SK-N-SH (cell line): ENCODE data around the gene B4GALNT2. TPM values are rescaled to one million over a fixed set of nuclear protein-coding genes. Genes with fewer than 3 reads are reported as not detected.

Experiments
- CTCF ChIA-PET: fragments of 300-600, 350-600 bp; formaldehyde crosslinking; extraction: SDS; loops from one replicate; lab custom pipeline; 2021; lab: Yijun Ruan, JAX
- POLR2A ChIA-PET: fragments of 350-600 bp; sonication (Branson Sonifier 250); formaldehyde crosslinking; extraction: SDS; loops from one replicate; lab custom pipeline; 2020; ENCODE audit warnings: antibody characterized with exemption, inconsistent platforms; lab: Yijun Ruan, JAX
- DNase-seq: peaks from one replicate; pipeline ENCODE4 v3.0.0; 2012
- H2AFZ ChIP-seq: fragments of 200-600 bp; sonication (generic); 2 replicates; pipeline ENCODE4 v1.8.1; 2016; ENCODE audit warnings: antibody characterized with exemption, mild to moderate bottlenecking, low read depth
- H3F3A ChIP-seq: fragments of 200-600 bp; sonication (generic); replicated peaks from 2 replicates; pipeline ENCODE3; 2016; ENCODE audit warnings: antibody characterized with exemption, mild to moderate bottlenecking; ENCODE audit not compliant: insufficient read depth
- H3K27ac ChIP-seq, 2 experiments: fragments of 200-500 bp in 1 of 2; fragments of 200-600 bp in 1 of 2; sonication (Bioruptor generic) in 1 of 2; sonication (generic), shearing (Covaris generic) in 1 of 2; 2 replicates each; pipeline versions ENCODE4 v1.5.1 to v1.6.1; 2014 to 2016; ENCODE audit warnings: low read depth in 2 of 2, inconsistent platforms in 1 of 2, low read length in 1 of 2, mild to moderate bottlenecking in 1 of 2, mixed read lengths in 1 of 2
- H3K27me3 ChIP-seq: fragments of 200-600 bp; sonication (generic), shearing (Covaris generic); 2 replicates; pipeline ENCODE4 v1.6.1; 2016; ENCODE audit warnings: mixed run types; ENCODE audit not compliant: insufficient read depth
- H3K36me3 ChIP-seq, 2 experiments: fragments of 200-500 bp in 1 of 2; fragments of 200-600 bp in 1 of 2; sonication (Bioruptor generic) in 1 of 2; sonication (generic) in 1 of 2; replicated peaks in 1 of 2; 2 replicates each; pipeline versions ENCODE3 to v1.5.1; 2014 to 2016; ENCODE audit warnings: low read length in 1 of 2, mild to moderate bottlenecking in 1 of 2; ENCODE audit not compliant: insufficient read depth in 2 of 2, control insufficient read depth in 1 of 2
- H3K4me1 ChIP-seq, 2 experiments: fragments of 200-500 bp in 1 of 2; fragments of 200-600 bp in 1 of 2; sonication (Bioruptor generic) in 1 of 2; sonication (generic), shearing (Covaris generic) in 1 of 2; 2 replicates each; pipeline versions ENCODE4 v1.5.1 to v1.6.1; 2014 to 2016; ENCODE audit warnings: low read depth in 1 of 2, low read length in 1 of 2, mixed run types in 1 of 2; ENCODE audit not compliant: insufficient read depth in 2 of 2, control insufficient read depth in 1 of 2
- H3K4me2 ChIP-seq: fragments of 200-600 bp; sonication (generic), shearing (Covaris generic); 2 replicates; pipeline ENCODE4 v1.6.1; 2017; ENCODE audit warnings: mixed run types
- H3K4me3 ChIP-seq, 2 experiments: fragments of 200-500 bp in 1 of 2; fragments of 200-600 bp in 1 of 2; sonication (Bioruptor generic) in 1 of 2; sonication (generic), shearing (Covaris generic) in 1 of 2; 2 replicates each; pipeline versions ENCODE4 v1.5.1 to v1.8.1; 2014 to 2016; ENCODE audit warnings: low read depth in 2 of 2, inconsistent platforms in 1 of 2, low read length in 1 of 2, mild to moderate bottlenecking in 1 of 2, mixed read lengths in 1 of 2, moderate library complexity in 1 of 2
- H3K79me2 ChIP-seq: fragments of 200-600 bp; sonication (generic); 2 replicates; pipeline ENCODE4 v1.8.1; 2017; ENCODE audit warnings: mild to moderate bottlenecking; ENCODE audit not compliant: insufficient read depth
- H3K9ac ChIP-seq: fragments of 200-600 bp; sonication (generic); 2 replicates; pipeline ENCODE4 v1.6.1; 2017; ENCODE audit warnings: mixed run types
- H3K9me2 ChIP-seq: fragments of 200-600 bp; sonication (generic); 2 replicates; pipeline ENCODE4 v1.6.1; 2017; ENCODE audit warnings: mixed run types
- H3K9me3 ChIP-seq: fragments of 200-600 bp; sonication (generic); 2 replicates; pipeline ENCODE4 v1.6.1; 2017; ENCODE audit warnings: mixed run types, mild to moderate bottlenecking, moderate library complexity
- H4K20me1 ChIP-seq: fragments of 200-600 bp; sonication (generic); 2 replicates; pipeline ENCODE4 v1.6.1; 2017; ENCODE audit warnings: mild to moderate bottlenecking, mixed run types; ENCODE audit not compliant: insufficient read depth
- CHD2 ChIP-seq: fragments of 150-350 bp; IDR thresholded peaks from 2 replicates; pipeline ENCODE4 v1.6.1; 2018; ENCODE audit warnings: low read length; ENCODE audit not compliant: partially characterized antibody
- FOSL2 ChIP-seq: IDR thresholded peaks from 2 replicates; pipeline ENCODE4 v1.4.0; 2012; ENCODE audit warnings: low read depth, mild to moderate bottlenecking, moderate library complexity, borderline replicate concordance
- JUND ChIP-seq: IDR thresholded peaks from 2 replicates; pipeline ENCODE4 v1.4.0; 2012
- MAX ChIP-seq: IDR thresholded peaks from 2 replicates; pipeline ENCODE4 v1.4.0; 2012; ENCODE audit warnings: low read depth
- NFIC ChIP-seq: IDR thresholded peaks from 2 replicates; pipeline ENCODE4 v1.4.0; 2012; ENCODE audit warnings: borderline replicate concordance
- RAD21 ChIP-seq: IDR thresholded peaks from 2 replicates; pipeline ENCODE4 v1.6.1; 2012; ENCODE audit warnings: mild to moderate bottlenecking, low read length
- RXRA ChIP-seq: IDR thresholded peaks from 2 replicates; pipeline ENCODE4 v1.4.0; 2012; ENCODE audit warnings: low read depth, mild to moderate bottlenecking, borderline replicate concordance
- SIN3A ChIP-seq: IDR thresholded peaks from 2 replicates; pipeline ENCODE4 v1.6.1; 2012; ENCODE audit warnings: low read depth, mild to moderate bottlenecking, low read length, moderate library complexity, borderline replicate concordance
- SMC3 ChIP-seq: IDR thresholded peaks from 2 replicates; pipeline ENCODE4 v1.6.1; 2012; ENCODE audit warnings: low read depth, low read length, improper control_type of control experiment
- TAF1 ChIP-seq: IDR thresholded peaks from 2 replicates; pipeline ENCODE4 v1.6.1; 2012; ENCODE audit warnings: low read depth, mild to moderate bottlenecking, low read length, moderate library complexity, borderline replicate concordance
- WGBS: methylation state at CpG from one replicate; pipeline ENCODE4 v1.1.6; 2017; ENCODE audit warnings: low lambda C conversion rate; 5-methylcytosine and 5-hydroxymethylcytosine counted together
- polyA plus RNA-seq, 3 experiments: library from polyadenylated mRNA; depleted of rRNA; stranded (reverse); fragments of >200 nt; gene quantifications; 2 replicates each; pipeline ENCODE4 v1.2.3, GENCODE V29; 2012

Gene B4GALNT2
- polyA plus RNA-seq, 1 of the 3 experiments (the other 2 are of a cell fraction), result not detected

DNA sequence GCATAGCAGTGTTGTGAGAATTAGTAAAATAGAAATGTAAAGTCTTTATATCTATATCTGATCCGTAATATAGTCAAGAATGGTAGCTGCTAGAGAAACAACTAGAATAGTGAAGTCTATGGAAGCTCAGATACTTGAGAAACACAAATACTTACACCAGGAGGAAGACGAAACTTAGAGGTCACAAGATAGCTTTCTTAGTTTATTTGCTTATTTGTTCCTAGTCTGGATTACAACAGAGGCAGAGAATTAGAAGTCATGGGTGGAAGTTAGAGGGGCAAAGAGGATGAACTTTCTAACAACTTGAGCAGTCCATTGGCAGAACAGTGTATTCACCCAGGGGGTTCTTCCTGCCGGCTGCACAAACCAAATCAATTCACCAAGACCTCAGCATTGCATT, 64.0 kb downstream of the B4GALNT2 start:
- no peaks in the 10 kb centered on the region for H3K9me3 ChIP-seq
- H3K27me3 ChIP-seq, result no peaks in the 10 kb centered on the region
- WGBS, result 65% methylated on average over 3 of the region's 3 CpGs
- no peak overlapping the region for H3K9ac ChIP-seq
- no peak for DNase-seq
- H3K27ac ChIP-seq, result no peak overlapping the region
- H2AFZ ChIP-seq, result no peak overlapping the region
- H3K4me2 ChIP-seq, result no peak overlapping the region
- H3K4me1 ChIP-seq, result no peaks in the 10 kb centered on the region; a peak in 2 of 4 replicates
- peaks cover 27% of the 10 kb centered on the region for H3F3A ChIP-seq
- TF ChIP-seq RAD21, result no peak
- no peak for TF ChIP-seq MAX
- no peak for TF ChIP-seq FOSL2
- no peak for TF ChIP-seq TAF1
- TF ChIP-seq JUND, result no peak
- no peak for TF ChIP-seq SIN3A
- no peak for TF ChIP-seq SMC3
- no peak for TF ChIP-seq NFIC
- TF ChIP-seq, all 33 proteins: peak for 0
- H3K4me3 ChIP-seq, result no peak overlapping the region
- H3K9me2 ChIP-seq, result no peaks in the 10 kb centered on the region
- CTCF ChIA-PET, result interaction anchor here (1.5 to 8.6 kb wide), 3 partner anchors 16 to 31 kb away, joined by 4 to 77 read pairs (median 4); partner anchors contain the start of gene PHOSPHO1
- POLR2A ChIA-PET, result no interaction called here
- H3K79me2 ChIP-seq, result no peaks in the 10 kb centered on the region
- H3K36me3 ChIP-seq, result no peaks in the 10 kb centered on the region
- no peaks in the 10 kb centered on the region for H4K20me1 ChIP-seq

DNA sequence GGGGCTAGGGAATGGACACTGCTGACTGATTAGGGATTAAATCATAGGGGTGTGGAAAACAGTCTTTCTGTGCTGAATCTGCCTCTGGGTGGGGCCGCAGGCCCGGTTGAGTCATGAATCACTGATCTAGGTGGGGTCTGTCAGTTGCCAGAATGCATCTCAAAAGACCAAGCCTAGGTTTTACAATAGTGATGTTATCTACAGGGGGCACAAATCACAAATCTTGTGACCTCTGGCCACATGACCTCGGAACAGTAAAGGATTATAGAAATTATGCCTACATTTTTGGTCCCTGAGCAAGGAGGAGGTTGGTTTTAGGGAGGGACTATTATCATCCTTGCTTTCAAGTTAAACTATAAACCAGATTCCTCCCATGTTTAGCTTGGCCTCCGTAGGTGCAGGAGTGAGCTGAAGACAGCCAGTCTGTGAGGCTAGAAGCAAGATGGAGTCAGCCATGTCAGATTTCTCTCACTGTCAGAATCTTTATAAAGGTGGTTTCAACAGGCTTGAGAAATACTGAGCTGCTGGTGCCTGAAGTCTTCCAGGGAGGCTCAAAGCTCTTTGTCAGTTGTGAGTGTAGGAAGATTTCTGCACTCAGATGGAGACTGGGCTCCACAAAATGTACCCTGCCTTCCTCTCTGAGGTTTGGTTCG, 64.9 kb downstream of the B4GALNT2 start:
- Histone ChIP-seq H3K4me1 (peaks cover 0 to 6% of the 10 kb centered on the region in 2 experiments; a peak in 2 of 4 replicates), H3K9ac (no peak overlapping the region), H3K4me3 (no peak overlapping the region), H2AFZ (peak overlapping the region; percentile 71), H3K27ac (peak overlapping the region in 1 of 2 experiments; percentile 3; a peak in 1 of 4 replicates), H3K9me2 (no peaks in the 10 kb centered on the region), H3K27me3 (no peaks in the 10 kb centered on the region), H3K36me3 (no peaks in the 10 kb centered on the region), H3K4me2 (no peak overlapping the region), H4K20me1 (no peaks in the 10 kb centered on the region), H3K79me2 (no peaks in the 10 kb centered on the region)
- DNase-seq, result no peak
- WGBS, result 22% methylated on average over 5 of the region's 5 CpGs
- POLR2A ChIA-PET, result interaction anchor here (0.6 kb wide), 1 partner anchor 251 kb away, joined by 5 read pairs; no protein-coding TSS in a partner anchor
- CTCF ChIA-PET, result interaction anchor here (0.8 to 8.6 kb wide), 4 partner anchors 17 to 526 kb away, joined by 3 to 77 read pairs (median 4); partner anchors contain the start of gene PHOSPHO1
- TF ChIP-seq SMC3 (no peak), JUND (0 out of 2 replicates have a peak, but pooled peaks have one; percentile 6), CHD2 (no peak)
- TF ChIP-seq, all 33 proteins: peak for 1
- Histone ChIP-seq H3K9me3 (no peaks in the 10 kb centered on the region), H3F3A (peaks cover 30% of the 10 kb centered on the region)

GRCh38 chr17:49198211-49198610, 65.6 kb downstream of the B4GALNT2 start:
- DNase-seq, result no peak
- peaks cover 0 to 6% of the 10 kb centered on the region in 2 experiments; a peak in 2 of 4 replicates for H3K4me1 ChIP-seq
- ChIA-PET CTCF (interaction anchor here (0.6 to 8.6 kb wide), 6 partner anchors 18 to 527 kb away, joined by 3 to 77 read pairs (median 4); partner anchors contain the start of gene PHOSPHO1), POLR2A (interaction anchor here (0.6 kb wide), 1 partner anchor 251 kb away, joined by 5 read pairs; no protein-coding TSS in a partner anchor)
- no peak overlapping the region for H3K4me2 ChIP-seq
- no peaks in the 10 kb centered on the region for H3K27me3 ChIP-seq
- peaks cover 27% of the 10 kb centered on the region for H3F3A ChIP-seq
- no peaks in the 10 kb centered on the region for H3K9me2 ChIP-seq
- H4K20me1 ChIP-seq, result no peaks in the 10 kb centered on the region
- 57% methylated on average over 2 of the region's 2 CpGs for WGBS
- TF ChIP-seq RXRA, result no peak
- 0 out of 4 replicates have a peak overlapping the region, but pooled peaks of 1 of the 2 experiments have one; percentile 3 for H3K27ac ChIP-seq
- H2AFZ ChIP-seq, result peak overlapping the region; percentile 71
- no peaks in the 10 kb centered on the region for H3K36me3 ChIP-seq
- H3K9me3 ChIP-seq, result no peaks in the 10 kb centered on the region
- no peak overlapping the region for H3K4me3 ChIP-seq
- no peaks in the 10 kb centered on the region for H3K79me2 ChIP-seq
- H3K9ac ChIP-seq, result no peak overlapping the region
